H1 (cell line): ENCODE results near the gene GCAT. TPM values are rescaled to one million over a fixed set of nuclear protein-coding genes. Genes with fewer than 3 reads are reported as not detected.

Experiments used
- CTCF ChIA-PET: fragments of 300-600 bp; sonication (Branson Sonifier 250); formaldehyde crosslinking; loops from one replicate; lab custom pipeline; 2021; ENCODE audit not compliant: partially characterized antibody; lab: Charles Lee
- POLR2A ChIA-PET: fragments of 300-600 bp; sonication (Branson Sonifier 250); formaldehyde crosslinking; loops from one replicate; lab custom pipeline; 2021; ENCODE audit warnings: inconsistent platforms; ENCODE audit not compliant: partially characterized antibody; lab: Charles Lee
- DNase-seq, 2 experiments: peaks; one replicate each; pipeline versions ENCODE4 v3.0.0 to v3.0.0-alpha.2; 2010 to 2022; ENCODE audit warnings: low spot score in 2 of 2, low read depth in 1 of 2, mixed read lengths in 1 of 2
- FAIRE-seq: peaks from 2 replicates; lab custom pipeline; 2011; peaks lifted over from hg19 to GRCh38; lab: Jason Lieb, UNC
- H2AFZ ChIP-seq: 2 replicates; pipeline ENCODE4 v1.8.1; 2012; ENCODE audit warnings: low read length, inconsistent platforms
- H2AK5ac ChIP-seq: 2 replicates; pipeline ENCODE4 v1.6.1; 2013; ENCODE audit warnings: low read depth, low read length
- H2BK120ac ChIP-seq: replicated peaks from 2 replicates; pipeline ENCODE3; 2013; ENCODE audit warnings: low read depth, low read length, inconsistent platforms
- H2BK12ac ChIP-seq: 2 replicates; pipeline ENCODE4 v1.6.1; 2013; ENCODE audit warnings: low read depth, low read length
- H2BK15ac ChIP-seq: 2 replicates; pipeline ENCODE4 v1.6.1; 2013; ENCODE audit warnings: low read length
- H2BK20ac ChIP-seq: 2 replicates; pipeline ENCODE4 v1.6.1; 2013; ENCODE audit warnings: low read length
- H2BK5ac ChIP-seq: 2 replicates; pipeline ENCODE4 v1.6.1; 2013; ENCODE audit warnings: low read depth, low read length
- H3K14ac ChIP-seq: 2 replicates; pipeline ENCODE4 v1.6.1; 2013; ENCODE audit warnings: inconsistent platforms; ENCODE audit not compliant: insufficient read length
- H3K18ac ChIP-seq: 2 replicates; pipeline ENCODE4 v1.6.1; 2013; ENCODE audit warnings: low read length; ENCODE audit errors: extremely low read depth
- H3K23ac ChIP-seq: 2 replicates; pipeline ENCODE4 v1.6.1; 2013; ENCODE audit warnings: inconsistent platforms; ENCODE audit not compliant: insufficient read length
- H3K23me2 ChIP-seq: 2 replicates; pipeline ENCODE4 v1.6.1; 2013; ENCODE audit warnings: low read depth, low read length
- H3K27ac ChIP-seq: 2 replicates; pipeline ENCODE4 v1.6.1; 2011; ENCODE audit warnings: low read depth, low read length, inconsistent platforms
- H3K27me3 ChIP-seq, 4 experiments: replicated peaks in 1 of 4; 1 replicate in 1 of 4; 2 replicates in 3 of 4; pipeline versions ENCODE4 v1.6.1 to v1.8.1; 2011 to 2013; ENCODE audit warnings: low read length in 3 of 4, mild to moderate bottlenecking in 3 of 4, inconsistent platforms in 2 of 4, mixed read lengths in 2 of 4, moderate library complexity in 1 of 4; ENCODE audit not compliant: control insufficient read depth in 3 of 4, insufficient read depth in 3 of 4; ENCODE audit errors: extremely low read depth in 1 of 4
- H3K36me3 ChIP-seq, 4 experiments: 2 replicates each; pipeline versions ENCODE4 v1.6.1 to v1.8.1; 2011 to 2013; ENCODE audit warnings: mild to moderate bottlenecking in 4 of 4, low read length in 3 of 4, moderate library complexity in 2 of 4, control low read depth in 1 of 4, inconsistent platforms in 1 of 4; ENCODE audit not compliant: insufficient read depth in 4 of 4, control insufficient read depth in 2 of 4
- H3K4ac ChIP-seq: replicated peaks from 2 replicates; pipeline ENCODE3; 2013; ENCODE audit warnings: low read length, low read depth, mixed read lengths, inconsistent platforms; ENCODE audit not compliant: insufficient read length
- H3K4me1 ChIP-seq, 4 experiments: replicated peaks in 1 of 4; 1 replicate in 1 of 4; 2 replicates in 3 of 4; pipeline versions ENCODE4 v1.6.1 to v1.8.1; 2011 to 2013; ENCODE audit warnings: low read length in 3 of 4, inconsistent platforms in 2 of 4, mixed read lengths in 1 of 4; ENCODE audit not compliant: insufficient read depth in 4 of 4, control insufficient read depth in 3 of 4
- H3K4me2 ChIP-seq, 2 experiments: 2 replicates each; pipeline versions ENCODE4 v1.6.1 to v1.8.1; 2011 to 2013; ENCODE audit warnings: low read depth in 2 of 2, low read length in 2 of 2, control low read depth in 1 of 2, inconsistent platforms in 1 of 2, mild to moderate bottlenecking in 1 of 2; ENCODE audit not compliant: insufficient read depth in 1 of 2
- H3K4me3 ChIP-seq, 4 experiments: fragments of 200-600, 300-600 bp in 1 of 4; sonication (generic), shearing (Covaris generic), sonication (Bioruptor Twin) in 1 of 4; 2 replicates each; pipeline versions ENCODE4 v1.5.1 to v1.8.1; 2011 to 2016; ENCODE audit warnings: low read length in 4 of 4, low read depth in 3 of 4, control low read depth in 2 of 4, inconsistent platforms in 2 of 4, mild to moderate bottlenecking in 2 of 4, mixed read lengths in 1 of 4, moderate library complexity in 1 of 4; ENCODE audit not compliant: insufficient read depth in 2 of 4; ENCODE audit errors: extremely low read depth in 1 of 4
- H3K56ac ChIP-seq: replicated peaks from 2 replicates; pipeline ENCODE3; 2013; ENCODE audit warnings: low read depth, mild to moderate bottlenecking, mixed read lengths, low read length, inconsistent platforms; ENCODE audit not compliant: insufficient read length
- H3K79me1 ChIP-seq: 2 replicates; pipeline ENCODE4 v1.6.1; 2013; ENCODE audit warnings: low read depth, low read length, control low read depth
- H3K79me2 ChIP-seq, 2 experiments: 2 replicates each; pipeline versions ENCODE4 v1.6.1 to v1.8.1; 2012 to 2013; ENCODE audit warnings: low read length in 2 of 2, mild to moderate bottlenecking in 2 of 2, inconsistent platforms in 1 of 2; ENCODE audit not compliant: insufficient read depth in 2 of 2, control insufficient read depth in 1 of 2
- H3K9ac ChIP-seq, 4 experiments: replicated peaks in 1 of 4; 1 replicate in 1 of 4; 2 replicates in 3 of 4; pipeline versions ENCODE4 v1.6.1 to v1.8.1; 2011 to 2013; ENCODE audit warnings: low read depth in 3 of 4, low read length in 3 of 4, control low read depth in 2 of 4, mild to moderate bottlenecking in 2 of 4, moderate library complexity in 2 of 4, inconsistent platforms in 1 of 4; ENCODE audit errors: extremely low read depth in 1 of 4
- H3K9me3 ChIP-seq, 2 experiments: 2 replicates each; pipeline versions ENCODE4 v1.6.1 to v1.8.1; 2012 to 2013; ENCODE audit warnings: mild to moderate bottlenecking in 2 of 2, moderate library complexity in 2 of 2, control low read depth in 1 of 2, inconsistent platforms in 1 of 2, low read depth in 1 of 2, low read length in 1 of 2, mixed read lengths in 1 of 2; ENCODE audit not compliant: insufficient read depth in 2 of 2
- H4K20me1 ChIP-seq, 2 experiments: replicated peaks in 1 of 2; 2 replicates each; pipeline versions ENCODE3 to v1.8.1; 2011 to 2013; ENCODE audit warnings: inconsistent platforms in 2 of 2, low read length in 2 of 2, mild to moderate bottlenecking in 1 of 2; ENCODE audit not compliant: insufficient read depth in 2 of 2, control insufficient read depth in 1 of 2
- H4K5ac ChIP-seq: 2 replicates; pipeline ENCODE4 v1.6.1; 2013; ENCODE audit warnings: low read length, low read depth, mixed read lengths, inconsistent platforms; ENCODE audit not compliant: insufficient read length
- H4K8ac ChIP-seq: 2 replicates; pipeline ENCODE4 v1.8.0; 2013; ENCODE audit warnings: mild to moderate bottlenecking, moderate library complexity, low read length, inconsistent platforms; ENCODE audit not compliant: insufficient read depth; ENCODE audit errors: extremely low read depth
- H4K91ac ChIP-seq: replicated peaks from 2 replicates; pipeline ENCODE3; 2013; ENCODE audit warnings: low read length, mixed read lengths, inconsistent platforms; ENCODE audit not compliant: insufficient read length
- EP300 ChIP-seq, 2 experiments: IDR thresholded peaks; 1 replicate in 1 of 2; 2 replicates in 1 of 2; pipeline ENCODE4 v1.6.1; 2011 to 2012; ENCODE audit warnings: low read depth in 2 of 2, low read length in 2 of 2, mild to moderate bottlenecking in 2 of 2, borderline replicate concordance in 1 of 2, inconsistent platforms in 1 of 2, moderate library complexity in 1 of 2
- EZH2 ChIP-seq: fragments of 200-600 bp; sonication (generic); IDR thresholded peaks from 2 replicates; pipeline ENCODE4 v1.7.1; 2012; ENCODE audit warnings: low read depth, mild to moderate bottlenecking, moderate library complexity, low read length, inconsistent platforms; ENCODE audit not compliant: severe bottlenecking
- FOSL1 ChIP-seq: IDR thresholded peaks from 2 replicates; pipeline ENCODE4 v1.6.1; 2011; ENCODE audit warnings: mild to moderate bottlenecking, low read depth, low read length, moderate library complexity; ENCODE audit not compliant: insufficient read depth
- GTF2F1 ChIP-seq: IDR thresholded peaks from 2 replicates; pipeline ENCODE4 v1.6.1; 2012; ENCODE audit warnings: low read depth, low read length, improper control_type of control experiment, borderline replicate concordance
- JUND ChIP-seq: IDR thresholded peaks from 2 replicates; pipeline ENCODE4 v1.6.1; 2011; ENCODE audit warnings: mild to moderate bottlenecking, improper control_type of control experiment, low read length
- MAFK ChIP-seq: IDR thresholded peaks from 2 replicates; pipeline ENCODE4 v1.6.1; 2012; ENCODE audit warnings: low read depth, mild to moderate bottlenecking, improper control_type of control experiment, low read length
- SIN3A ChIP-seq, 2 experiments: IDR thresholded peaks in 1 of 2; conservative IDR thresholded peaks in 1 of 2; 2 replicates each; pipeline ENCODE4 v1.6.1; 2011 to 2012; ENCODE audit warnings: low read length in 2 of 2, improper control_type of control experiment in 1 of 2, low read depth in 1 of 2, mild to moderate bottlenecking in 1 of 2
- SUZ12 ChIP-seq: fragments of 200-600 bp; sonication (generic); IDR thresholded peaks from 2 replicates; pipeline ENCODE4 v1.6.1; 2012; ENCODE audit warnings: mild to moderate bottlenecking, inconsistent platforms, low read length, moderate library complexity, mixed read lengths
- TAF1 ChIP-seq: IDR thresholded peaks from 2 replicates; pipeline ENCODE4 v1.6.1; 2011; ENCODE audit warnings: mild to moderate bottlenecking, low read depth, low read length
- WGBS, 2 experiments: shearing (Covaris generic) in 1 of 2; methylation state at CpG; one replicate each; pipeline versions ENCODE4 v1.1.6 to v1.1.7; 2013 to 2015; ENCODE audit warnings: low lambda C conversion rate in 2 of 2, mixed read lengths in 2 of 2, inconsistent platforms in 1 of 2, low coverage in 1 of 2, missing lambda C conversion rate in 1 of 2; ENCODE audit not compliant: insufficient replicate concordance in 2 of 2, insufficient coverage in 1 of 2, insufficient read length in 1 of 2; ENCODE audit errors: extremely low coverage in 1 of 2, missing lambda C conversion rate in 1 of 2; 5-methylcytosine and 5-hydroxymethylcytosine counted together
- polyA plus RNA-seq, 7 experiments: library from polyadenylated mRNA; depleted of rRNA in 3 of 7; stranded (reverse) in 5 of 7; unstranded in 2 of 7; fragments of >200 nt in 5 of 7; fragments of 200-250 nt in 2 of 7; gene quantifications; 1 replicate in 5 of 7; 2 replicates in 1 of 7; 4 replicates in 1 of 7; pipeline versions ENCODE4 v1.2.1 to v1.2.3, GENCODE V29; 2011 to 2013; ENCODE audit warnings: missing spikeins in 2 of 7, mixed read lengths in 2 of 7
- total RNA-seq: library from RNA; stranded (reverse); fragmentation: NEBNext Ultra II Directional; extraction: Animal tissue kit (Norgen Biotek cat#: 25700); gene quantifications from 2 replicates; pipeline ENCODE4 v1.2.1, GENCODE V29; 2021
- TF ChIP-seq, protein P1 (sequence below): IDR thresholded peaks from 2 replicates; pipeline ENCODE4 v1.6.1; 2012; ENCODE audit warnings: inconsistent platforms

GCAT gene
- total and polyA plus RNA-seq, 2 of the 8 experiments (the other 6 are each of a cell fraction or from before 2014, with no cell fraction given): 24.3 to 47.5 TPM

- H3K79me1 ChIP-seq: peaks cover 2% of the 10 kb centered on the region
- peaks cover 0 to 10% of the 10 kb centered on the region in 2 experiments; a peak in 1 of 4 replicates for H3K79me2 ChIP-seq
- no peaks in the 10 kb centered on the region for H3K23me2 ChIP-seq
- H3K36me3 ChIP-seq: peaks cover 42 to 92% (median 74%) of the 10 kb centered on the region in 4 experiments
- H2AK5ac ChIP-seq: no peak overlapping the region
- H3K9me3 ChIP-seq: no peaks in the 10 kb centered on the region
- ChIA-PET CTCF (interaction anchor here (0.6 to 5.1 kb wide), 51 partner anchors 9 to 1324 kb away, joined by 3 to 80 read pairs (median 4); partner anchors contain the start of genes ANKRD54, C22orf23, GALR3 and GCAT), POLR2A (interaction anchor here (0.6 to 8.8 kb wide), 26 partner anchors 9 to 381 kb away, joined by 3 to 86 read pairs (median 4); partner anchors contain the start of genes ANKRD54, EIF3L, GALR3 and GCAT)
- H3K14ac ChIP-seq: no peak overlapping the region
- H3K23ac ChIP-seq: no peak overlapping the region
- DNase-seq (no peak), FAIRE-seq (no peak)
- H4K8ac ChIP-seq: no peak overlapping the region
- H4K91ac ChIP-seq: no peak overlapping the region
- H2BK12ac ChIP-seq: no peak overlapping the region
- H2BK15ac ChIP-seq: no peak overlapping the region
- WGBS, 2 experiments: 96% methylated on average over 7 of the region's 7 CpGs; no CpG with 5 or more reads in 1 of the 2 experiments
- no peak overlapping the region for H3K4ac ChIP-seq
- H3K4me3 ChIP-seq: no peak overlapping the region
- no peak overlapping the region for H4K5ac ChIP-seq
- no peak overlapping the region for H3K56ac ChIP-seq
- H3K9ac ChIP-seq: no peak overlapping the region
- H2BK5ac ChIP-seq: no peak overlapping the region
- no peak overlapping the region for H3K18ac ChIP-seq
- H2BK20ac ChIP-seq: no peak overlapping the region
- 0 out of 2 replicates have a peak overlapping the region, but pooled peaks have one; percentile 22 for H3K27ac ChIP-seq
- no peaks in the 10 kb centered on the region for H3K4me1 ChIP-seq
- no peaks in the 10 kb centered on the region for H3K27me3 ChIP-seq
- no peak overlapping the region for H2BK120ac ChIP-seq
- no peak for TF ChIP-seq SIN3A (conservative IDR thresholded peaks at IDR 0.05 in 1 of 2, IDR thresholded peaks at IDR 0.05 in 1 of 2; ENCODE audit: low read depth in 1 of 2, low read length in 2 of 2)
- no peak for TF ChIP-seq TAF1
- TF ChIP-seq, protein P1, sequence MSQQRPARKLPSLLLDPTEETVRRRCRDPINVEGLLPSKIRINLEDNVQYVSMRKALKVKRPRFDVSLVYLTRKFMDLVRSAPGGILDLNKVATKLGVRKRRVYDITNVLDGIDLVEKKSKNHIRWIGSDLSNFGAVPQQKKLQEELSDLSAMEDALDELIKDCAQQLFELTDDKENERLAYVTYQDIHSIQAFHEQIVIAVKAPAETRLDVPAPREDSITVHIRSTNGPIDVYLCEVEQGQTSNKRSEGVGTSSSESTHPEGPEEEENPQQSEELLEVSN: no peak
- no peak for TF ChIP-seq MAFK
- no peak for TF ChIP-seq EZH2
- no peak for TF ChIP-seq FOSL1
- TF ChIP-seq GTF2F1: no peak
- no peak for TF ChIP-seq EP300 (IDR thresholded peaks at IDR 0.05; ENCODE audit: borderline replicate concordance in 1 of 2, low read depth in 2 of 2, low read length in 2 of 2)
- TF ChIP-seq JUND: no peak
- TF ChIP-seq SUZ12: no peak
- no peak overlapping the region for H3K4me2 ChIP-seq
- H2AFZ ChIP-seq: no peak overlapping the region
- H4K20me1 ChIP-seq: peaks cover 4 to 9% of the 10 kb centered on the region in 2 experiments
These were observed 55.0 kb downstream of the GCAT start for GRCh38 chr22:37862570-37863325.
